CD4-positive, CD25-positive, alpha-beta regulatory T cell (primary cell): Measurements from ENCODE around the gene SAMD7. TPM values are rescaled to one million over a fixed set of nuclear protein-coding genes. Genes with fewer than 3 reads are reported as not detected.

ENCODE experiments used
- ATAC-seq, 2 donors: fragments of 150-1000 bp; cut with Tn5 transposase; one replicate each; pipeline ENCODE4 v1.10.0; 2021; ENCODE audit warnings: low read depth in 2 of 2, moderate number of reproducible peaks in 2 of 2, moderate library complexity in 1 of 2
- DNase-seq, 3 donors: peaks; one replicate each; pipeline versions ENCODE4 v3.0.0 to v3.0.0-alpha.2; 2012 to 2022; ENCODE audit warnings: mixed read lengths in 1 of 3
- H3K27ac ChIP-seq: one replicate; pipeline ENCODE4 v1.7.0; 2013; ENCODE audit warnings: mild to moderate bottlenecking, low read length; ENCODE audit not compliant: insufficient read depth, poor library complexity, severe bottlenecking
- H3K27me3 ChIP-seq: one replicate; pipeline ENCODE4 v1.7.0; 2013; ENCODE audit warnings: low read length; ENCODE audit not compliant: control insufficient read depth, insufficient read depth
- H3K36me3 ChIP-seq: one replicate; pipeline ENCODE4 v1.7.0; 2013; ENCODE audit warnings: mild to moderate bottlenecking, low read length, moderate library complexity; ENCODE audit not compliant: control insufficient read depth, insufficient read depth
- H3K4me1 ChIP-seq: 2 replicates; pipeline ENCODE4 v1.7.0; 2013; ENCODE audit warnings: mild to moderate bottlenecking, low read length; ENCODE audit not compliant: insufficient read depth, control insufficient read depth, poor library complexity, severe bottlenecking
- H3K4me3 ChIP-seq: one replicate; pipeline ENCODE4 v1.7.0; 2013; ENCODE audit warnings: low read depth, mild to moderate bottlenecking, low read length, moderate library complexity
- H3K9me3 ChIP-seq, 2 experiments: 1 replicate in 1 of 2; 2 replicates in 1 of 2; pipeline ENCODE4 v1.7.0; 2013; ENCODE audit warnings: low read length in 2 of 2, mild to moderate bottlenecking in 1 of 2, moderate library complexity in 1 of 2; ENCODE audit not compliant: control insufficient read depth in 2 of 2
- H3K27ac Mint-ChIP-seq, 3 donors: one replicate each; pipeline ENCODE4 v1.8.0; 2020 to 2022; ENCODE audit warnings: mild to moderate bottlenecking in 3 of 3, mixed read lengths in 3 of 3, moderate library complexity in 2 of 3
- H3K27me3 Mint-ChIP-seq: one replicate; pipeline ENCODE4 v1.8.0; 2022; ENCODE audit warnings: mild to moderate bottlenecking, mixed read lengths
- H3K36me3 Mint-ChIP-seq: one replicate; pipeline ENCODE4 v1.8.0; 2020; ENCODE audit warnings: mixed read lengths
- H3K4me1 Mint-ChIP-seq, 4 donors: one replicate each; pipeline ENCODE4 v1.8.0; 2020 to 2022; ENCODE audit warnings: mixed read lengths in 4 of 4, mild to moderate bottlenecking in 1 of 4
- H3K4me3 Mint-ChIP-seq, 4 donors: one replicate each; pipeline ENCODE4 v1.8.0; 2020 to 2022; ENCODE audit warnings: mild to moderate bottlenecking in 4 of 4, mixed read lengths in 4 of 4, moderate library complexity in 3 of 4
- H3K9me3 Mint-ChIP-seq, 7 donors: one replicate each; pipeline ENCODE4 v1.8.0; 2020 to 2022; ENCODE audit warnings: mixed read lengths in 7 of 7, mild to moderate bottlenecking in 3 of 7, moderate library complexity in 2 of 7
- polyA plus RNA-seq, 4 donors: library from polyadenylated mRNA; unstranded; fragments of 300-500 nt; fragmentation: Illumina TruSeq; gene quantifications; one replicate each; pipeline ENCODE4 v1.2.3, GENCODE V29; 2021
- total RNA-seq: library from RNA; stranded (reverse); gene quantifications from one replicate; pipeline ENCODE4 v1.2.3, GENCODE V29; 2022

SAMD7 gene
- total and polyA plus RNA-seq, 5 donors from 2014 or later = not detected

GRCh38 chr3:169968224-169968885, 57.0 kb downstream of the SAMD7 start:
- Mint-ChIP-seq H3K4me1 (peaks cover 29 to 75% (median 61%) of the 10 kb centered on the region in 4 donors), H3K27ac (peak overlapping the region; percentile 95 to 99 (median 99)), H3K9me3 (no peaks in the 10 kb centered on the region), H3K27me3 (no peaks in the 10 kb centered on the region), H3K4me3 (peak overlapping the region; percentile 85 to 100 (median 95)), H3K36me3 (no peaks in the 10 kb centered on the region)
- peaks cover 5% of the 10 kb centered on the region for H3K36me3 ChIP-seq
- H3K4me3 ChIP-seq = peak overlapping the region; percentile 93
- ATAC-seq = no peak
- no peaks in the 10 kb centered on the region for H3K27me3 ChIP-seq
- DNase-seq = no peak
- peaks cover 42% of the 10 kb centered on the region for H3K4me1 ChIP-seq
- peak overlapping the region; percentile 90 for H3K27ac ChIP-seq
- H3K9me3 ChIP-seq = no peaks in the 10 kb centered on the region

- peak overlapping the region in 2 of 3 donors; percentile 39 to 99 for H3K27ac Mint-ChIP-seq
- H3K4me1 Mint-ChIP-seq = peaks cover 39 to 82% (median 67%) of the 10 kb centered on the region in 4 donors
- Histone ChIP-seq H3K36me3 (peaks cover 12% of the 10 kb centered on the region), H3K27ac (no peak overlapping the region), H3K4me3 (peak overlapping the region; percentile 93), H3K9me3 (no peaks in the 10 kb centered on the region), H3K4me1 (peaks cover 42% of the 10 kb centered on the region), H3K27me3 (no peaks in the 10 kb centered on the region)
- no peaks in the 10 kb centered on the region for H3K27me3 Mint-ChIP-seq
- ATAC-seq (no peak), DNase-seq (no peak)
- no peaks in the 10 kb centered on the region for H3K9me3 Mint-ChIP-seq
- H3K4me3 Mint-ChIP-seq = peak overlapping the region; percentile 53 to 100 (median 92)
- peaks cover 3% of the 10 kb centered on the region for H3K36me3 Mint-ChIP-seq
Observed at GRCh38 chr3:169969174-169970095, 58.1 kb downstream of the SAMD7 start.

- ATAC-seq = no peak
- Histone ChIP-seq H3K4me1 (peaks cover 38% of the 10 kb centered on the region), H3K36me3 (peaks cover 20% of the 10 kb centered on the region), H3K27ac (peak overlapping the region; percentile 17), H3K27me3 (no peaks in the 10 kb centered on the region), H3K9me3 (no peaks in the 10 kb centered on the region), H3K4me3 (no peak overlapping the region)
- H3K9me3 Mint-ChIP-seq = no peaks in the 10 kb centered on the region
- peaks cover 43 to 76% (median 67%) of the 10 kb centered on the region in 4 donors for H3K4me1 Mint-ChIP-seq
- H3K36me3 Mint-ChIP-seq = peaks cover 8% of the 10 kb centered on the region
- no peak overlapping the region for H3K27ac Mint-ChIP-seq
- no peaks in the 10 kb centered on the region for H3K27me3 Mint-ChIP-seq
- DNase-seq = no peak
- no peak overlapping the region for H3K4me3 Mint-ChIP-seq
Observed at GRCh38 chr3:169970847-169971246, 59.5 kb downstream of the SAMD7 start.

GRCh38 chr3:169971522-169971921, 60.1 kb downstream of the SAMD7 start:
- Histone ChIP-seq H3K4me3 (no peak overlapping the region), H3K27me3 (no peaks in the 10 kb centered on the region), H3K9me3 (no peaks in the 10 kb centered on the region), H3K27ac (no peak overlapping the region), H3K36me3 (peaks cover 26% of the 10 kb centered on the region), H3K4me1 (peaks cover 33% of the 10 kb centered on the region)
- peak overlapping the region in 1 of 3 donors; percentile 2 for H3K27ac Mint-ChIP-seq
- peak overlapping the region in 2 of 4 donors; percentile 7 to 17 for H3K4me3 Mint-ChIP-seq
- H3K36me3 Mint-ChIP-seq = peaks cover 14% of the 10 kb centered on the region
- peaks cover 37 to 73% (median 63%) of the 10 kb centered on the region in 4 donors for H3K4me1 Mint-ChIP-seq
- no peak for ATAC-seq
- no peak for DNase-seq
- no peaks in the 10 kb centered on the region for H3K9me3 Mint-ChIP-seq
- no peaks in the 10 kb centered on the region for H3K27me3 Mint-ChIP-seq

- H3K27me3 Mint-ChIP-seq = no peaks in the 10 kb centered on the region
Observed at GRCh38 chr3:169980055-169980454, 68.7 kb downstream of the SAMD7 start.

GRCh38 chr3:169984292-169984691, 72.9 kb downstream of the SAMD7 start:
- DNase-seq = no peak
- Histone ChIP-seq H3K36me3 (peaks cover 89% of the 10 kb centered on the region), H3K4me3 (no peak overlapping the region), H3K9me3 (no peaks in the 10 kb centered on the region), H3K27me3 (no peaks in the 10 kb centered on the region), H3K4me1 (no peaks in the 10 kb centered on the region), H3K27ac (no peak overlapping the region)
- Mint-ChIP-seq H3K4me3 (no peak overlapping the region), H3K27me3 (no peaks in the 10 kb centered on the region), H3K9me3 (no peaks in the 10 kb centered on the region), H3K4me1 (peaks cover 0 to 11% (median 5%) of the 10 kb centered on the region in 4 donors), H3K36me3 (peaks cover 57% of the 10 kb centered on the region), H3K27ac (no peak overlapping the region)
- ATAC-seq = no peak

More at GRCh38 chr3:169980055-169980454, 68.7 kb downstream of the SAMD7 start:
- DNase-seq = no peak
- no peak for ATAC-seq
- Mint-ChIP-seq H3K4me3 (no peak overlapping the region), H3K9me3 (no peaks in the 10 kb centered on the region), H3K36me3 (peaks cover 51% of the 10 kb centered on the region), H3K27ac (peak overlapping the region in 1 of 3 donors; percentile 18), H3K4me1 (peaks cover 5 to 18% (median 9%) of the 10 kb centered on the region in 4 donors)
- Histone ChIP-seq H3K9me3 (no peaks in the 10 kb centered on the region), H3K4me1 (no peaks in the 10 kb centered on the region), H3K4me3 (no peak overlapping the region), H3K36me3 (peaks cover 92% of the 10 kb centered on the region), H3K27me3 (no peaks in the 10 kb centered on the region), H3K27ac (no peak overlapping the region)
